RWPE2 (cell line): ENCODE measurements around the gene APOF.
"Not testable (repeated sequence)": the region's sequence is repeated elsewhere in the genome, so short reads cannot be mapped to it uniquely, and the experiment has no call there.

ENCODE experiments used
- ATAC-seq: fragments of 200-7000 bp; cut with Tn5 transposase; 3 replicates; pipeline ENCODE4 v1.9.1; 2021; ENCODE audit warnings: low read depth
- DNase-seq: peaks from one replicate; pipeline ENCODE4 v3.0.0-alpha.2; 2020; ENCODE audit warnings: low spot score
- H3K27ac ChIP-seq: fragments of 450-650 bp; 2 replicates; pipeline ENCODE4 v1.5.1; 2017; ENCODE audit warnings: mild to moderate bottlenecking; ENCODE audit not compliant: poor library complexity, severe bottlenecking
- H3K27me3 ChIP-seq: fragments of 250-450 bp; sonication (Bioruptor Pico); 2 replicates; pipeline ENCODE4 v1.5.1; 2021; ENCODE audit warnings: mild to moderate bottlenecking, moderate library complexity; ENCODE audit not compliant: insufficient read depth, poor library complexity, severe bottlenecking
- H3K36me3 ChIP-seq: fragments of 250-450 bp; sonication (Bioruptor Pico); 2 replicates; pipeline ENCODE4 v1.5.1; 2020; ENCODE audit warnings: low read depth, mild to moderate bottlenecking, moderate library complexity
- H3K4me1 ChIP-seq: fragments of 250-450 bp; sonication (Bioruptor Pico); 2 replicates; pipeline ENCODE4 v1.5.1; 2021; ENCODE audit warnings: mild to moderate bottlenecking, moderate library complexity; ENCODE audit not compliant: insufficient read depth, poor library complexity, severe bottlenecking
- H3K4me3 ChIP-seq: fragments of 250-450 bp; sonication (Bioruptor Pico); 2 replicates; pipeline ENCODE4 v1.5.1; 2021; ENCODE audit warnings: mild to moderate bottlenecking, moderate library complexity; ENCODE audit not compliant: severe bottlenecking
- H3K9me3 ChIP-seq: fragments of 250-450 bp; sonication (Bioruptor Pico); 2 replicates; pipeline ENCODE4 v1.5.1; 2021; ENCODE audit warnings: mild to moderate bottlenecking, moderate library complexity; ENCODE audit not compliant: severe bottlenecking
- TF ChIP-seq, protein P1 (sequence below): fragments of 450-650 bp; IDR thresholded peaks from one replicate; pipeline ENCODE4 v1.5.1; 2017; ENCODE audit warnings: mild to moderate bottlenecking, moderate library complexity; ENCODE audit not compliant: poor library complexity, severe bottlenecking

The APOF gene

GRCh38 chr12:56339158-56339422 is 23.6 kb downstream of the APOF start:
- no peaks in the 10 kb centered on the region for H3K9me3 ChIP-seq
- no peak for DNase-seq
- no peak for ATAC-seq
- H3K27ac ChIP-seq = peak overlapping the region; percentile 32
- H3K36me3 ChIP-seq = peaks cover 9% of the 10 kb centered on the region; the same call in 1 of the 2 replicates
- TF ChIP-seq, protein P1, sequence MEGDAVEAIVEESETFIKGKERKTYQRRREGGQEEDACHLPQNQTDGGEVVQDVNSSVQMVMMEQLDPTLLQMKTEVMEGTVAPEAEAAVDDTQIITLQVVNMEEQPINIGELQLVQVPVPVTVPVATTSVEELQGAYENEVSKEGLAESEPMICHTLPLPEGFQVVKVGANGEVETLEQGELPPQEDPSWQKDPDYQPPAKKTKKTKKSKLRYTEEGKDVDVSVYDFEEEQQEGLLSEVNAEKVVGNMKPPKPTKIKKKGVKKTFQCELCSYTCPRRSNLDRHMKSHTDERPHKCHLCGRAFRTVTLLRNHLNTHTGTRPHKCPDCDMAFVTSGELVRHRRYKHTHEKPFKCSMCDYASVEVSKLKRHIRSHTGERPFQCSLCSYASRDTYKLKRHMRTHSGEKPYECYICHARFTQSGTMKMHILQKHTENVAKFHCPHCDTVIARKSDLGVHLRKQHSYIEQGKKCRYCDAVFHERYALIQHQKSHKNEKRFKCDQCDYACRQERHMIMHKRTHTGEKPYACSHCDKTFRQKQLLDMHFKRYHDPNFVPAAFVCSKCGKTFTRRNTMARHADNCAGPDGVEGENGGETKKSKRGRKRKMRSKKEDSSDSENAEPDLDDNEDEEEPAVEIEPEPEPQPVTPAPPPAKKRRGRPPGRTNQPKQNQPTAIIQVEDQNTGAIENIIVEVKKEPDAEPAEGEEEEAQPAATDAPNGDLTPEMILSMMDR = no peak
- no peaks in the 10 kb centered on the region for H3K27me3 ChIP-seq
- no peak overlapping the region for H3K4me3 ChIP-seq
- peaks cover 5% of the 10 kb centered on the region for H3K4me1 ChIP-seq

- TF ChIP-seq, protein P1 = no peak
- DNase-seq (peak; percentile 73), ATAC-seq (peak; percentile 65)
- H3K27me3 ChIP-seq = no peaks in the 10 kb centered on the region
- peaks cover 5% of the 10 kb centered on the region for H3K4me1 ChIP-seq
- peak within 1 kb of the TSS; percentile 32 for H3K27ac ChIP-seq
- 0 out of 2 replicates have a peak, but pooled peaks cover 4% of the 10 kb centered on the region for H3K36me3 ChIP-seq
- H3K4me3 ChIP-seq = no peak within 1 kb of the TSS
- H3K9me3 ChIP-seq = no peaks in the 10 kb centered on the region
These were observed 24.1 kb downstream of the APOF start, which contains the start of gene IL23A for GRCh38 chr12:56338308-56339157. Gene IL23A, plus strand, starts transcription at chr12:56338884. Its CDS starts 161 bp downstream, at chr12:56339045.

DNA sequence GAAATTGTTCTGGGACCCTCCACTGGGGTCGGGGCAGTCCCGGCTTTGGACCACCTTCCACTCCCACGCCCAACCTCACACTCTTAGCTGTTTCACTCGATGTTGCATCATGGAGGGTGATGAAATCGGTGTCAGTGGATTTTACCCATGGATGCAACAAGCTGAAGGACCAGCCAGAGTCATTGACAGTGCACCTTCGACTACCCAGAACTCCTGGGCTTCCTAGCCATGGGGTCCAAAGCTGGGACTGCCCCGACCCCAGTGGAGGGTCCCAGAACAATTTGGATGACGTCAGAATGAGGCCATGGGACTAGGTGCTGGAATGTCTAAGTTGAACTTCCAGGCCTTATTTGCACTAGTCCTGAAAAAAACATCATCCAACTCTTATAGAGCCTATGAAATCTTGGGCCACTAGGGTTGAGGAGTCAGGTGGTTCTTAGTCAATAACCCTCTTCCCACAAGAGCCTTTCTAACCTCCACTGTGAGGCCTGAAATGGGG is 24.9 kb downstream of the APOF start:
- Histone ChIP-seq H3K27ac (peak overlapping the region; percentile 32), H3K4me1 (peaks cover 5% of the 10 kb centered on the region), H3K4me3 (no peak overlapping the region), H3K27me3 (no peaks in the 10 kb centered on the region), H3K9me3 (no peaks in the 10 kb centered on the region), H3K36me3 (no peaks in the 10 kb centered on the region)
- no peak for DNase-seq
- no peak for ATAC-seq
- TF ChIP-seq, protein P1 = no peak

DNA sequence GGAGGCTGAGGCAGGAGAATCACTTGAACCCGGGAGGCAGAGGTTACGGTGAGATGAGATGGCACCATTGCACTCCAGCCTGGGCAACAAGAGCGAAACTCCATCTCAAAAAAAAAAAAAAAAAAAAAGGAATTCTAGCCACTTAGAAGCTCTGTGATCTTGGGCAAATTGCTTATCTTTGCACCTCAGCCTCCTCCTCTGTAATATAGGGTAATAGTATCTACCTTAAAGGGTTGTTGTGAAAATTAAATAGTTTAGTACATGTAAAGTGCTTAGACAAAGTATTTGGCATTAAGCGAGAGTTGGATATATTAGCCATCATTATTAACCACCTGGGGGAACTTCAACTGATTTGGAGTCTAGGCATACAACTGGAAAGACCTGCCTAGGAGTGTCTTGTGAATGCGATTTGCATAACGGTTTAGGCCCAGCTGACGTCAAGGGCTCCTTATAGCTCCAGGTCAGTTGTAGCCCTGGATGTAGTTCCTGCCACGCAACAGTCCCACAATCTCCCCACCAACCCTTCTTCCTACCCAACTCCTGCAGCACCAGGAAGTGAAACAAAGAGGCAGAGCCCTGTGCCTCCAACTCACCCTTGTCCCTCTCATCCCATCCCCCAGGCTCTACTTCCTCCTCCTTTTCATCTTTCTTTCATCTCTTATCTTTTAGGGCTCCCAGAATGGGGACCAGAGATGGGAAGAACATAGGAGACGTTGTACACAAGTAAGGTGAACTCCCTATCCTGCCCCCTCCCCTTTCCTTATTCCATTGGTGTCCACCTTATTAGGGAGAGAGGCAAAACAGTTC is 26.1 kb downstream of the APOF start:
- peaks cover 5% of the 10 kb centered on the region for H3K4me1 ChIP-seq
- H3K27ac ChIP-seq = no peak overlapping the region
- H3K9me3 ChIP-seq = no peaks in the 10 kb centered on the region
- no peak overlapping the region for H3K4me3 ChIP-seq
- TF ChIP-seq, protein P1 = no peak
- no peaks in the 10 kb centered on the region for H3K27me3 ChIP-seq
- DNase-seq = no peak
- no peak for ATAC-seq
- no peaks in the 10 kb centered on the region for H3K36me3 ChIP-seq

- H3K9me3 ChIP-seq, H3K36me3 ChIP-seq, H3K4me3 ChIP-seq, H3K27ac ChIP-seq, H3K4me1 ChIP-seq, H3K27me3 ChIP-seq, ATAC-seq, DNase-seq: not testable (repeated sequence)
These were observed 27.1 kb downstream of the APOF start for GRCh38 chr12:56335527-56335926.
